HepG2 (cell line): ENCODE measurements around the gene UNC93A.

Experiments
- MYNN ChIP-seq: sonication (generic); formaldehyde crosslinking; IDR thresholded peaks from 2 replicates; pipeline ENCODE4 v1.4.0; 2020; ENCODE audit warnings: mild to moderate bottlenecking, low read depth, missing genetic modification reagents
- TF ChIP-seq, protein P1 (sequence below): sonication (generic); formaldehyde crosslinking; IDR thresholded peaks from 2 replicates; pipeline ENCODE4 v1.4.0; 2020; ENCODE audit warnings: missing genetic modification reagents
- TF ChIP-seq, protein P2 (sequence below): sonication (generic); formaldehyde crosslinking; IDR thresholded peaks from 2 replicates; pipeline ENCODE4 v1.5.0; 2020; ENCODE audit warnings: mild to moderate bottlenecking, missing genetic modification reagents, moderate library complexity
- TF ChIP-seq, protein P3 (sequence below): sonication (generic); formaldehyde crosslinking; IDR thresholded peaks from 2 replicates; pipeline ENCODE4 v1.4.0; 2020; ENCODE audit warnings: missing genetic modification reagents, mild to moderate bottlenecking, borderline replicate concordance
- TF ChIP-seq, protein P4 (sequence below): sonication (generic); formaldehyde crosslinking; IDR thresholded peaks from 2 replicates; pipeline ENCODE4 v1.4.0; 2020; ENCODE audit warnings: mild to moderate bottlenecking, missing genetic modification reagents
- TF ChIP-seq, protein P5 (sequence below): sonication (generic); formaldehyde crosslinking; IDR thresholded peaks from 2 replicates; pipeline ENCODE4 v1.8.0; 2022; ENCODE audit warnings: low read depth, missing genetic modification reagents

- TF ChIP-seq, protein P1, sequence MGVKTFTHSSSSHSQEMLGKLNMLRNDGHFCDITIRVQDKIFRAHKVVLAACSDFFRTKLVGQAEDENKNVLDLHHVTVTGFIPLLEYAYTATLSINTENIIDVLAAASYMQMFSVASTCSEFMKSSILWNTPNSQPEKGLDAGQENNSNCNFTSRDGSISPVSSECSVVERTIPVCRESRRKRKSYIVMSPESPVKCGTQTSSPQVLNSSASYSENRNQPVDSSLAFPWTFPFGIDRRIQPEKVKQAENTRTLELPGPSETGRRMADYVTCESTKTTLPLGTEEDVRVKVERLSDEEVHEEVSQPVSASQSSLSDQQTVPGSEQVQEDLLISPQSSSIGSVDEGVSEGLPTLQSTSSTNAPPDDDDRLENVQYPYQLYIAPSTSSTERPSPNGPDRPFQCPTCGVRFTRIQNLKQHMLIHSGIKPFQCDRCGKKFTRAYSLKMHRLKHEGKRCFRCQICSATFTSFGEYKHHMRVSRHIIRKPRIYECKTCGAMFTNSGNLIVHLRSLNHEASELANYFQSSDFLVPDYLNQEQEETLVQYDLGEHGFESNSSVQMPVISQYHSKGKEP (CRISPR knock-in tag): no peak
- TF ChIP-seq, protein P2, sequence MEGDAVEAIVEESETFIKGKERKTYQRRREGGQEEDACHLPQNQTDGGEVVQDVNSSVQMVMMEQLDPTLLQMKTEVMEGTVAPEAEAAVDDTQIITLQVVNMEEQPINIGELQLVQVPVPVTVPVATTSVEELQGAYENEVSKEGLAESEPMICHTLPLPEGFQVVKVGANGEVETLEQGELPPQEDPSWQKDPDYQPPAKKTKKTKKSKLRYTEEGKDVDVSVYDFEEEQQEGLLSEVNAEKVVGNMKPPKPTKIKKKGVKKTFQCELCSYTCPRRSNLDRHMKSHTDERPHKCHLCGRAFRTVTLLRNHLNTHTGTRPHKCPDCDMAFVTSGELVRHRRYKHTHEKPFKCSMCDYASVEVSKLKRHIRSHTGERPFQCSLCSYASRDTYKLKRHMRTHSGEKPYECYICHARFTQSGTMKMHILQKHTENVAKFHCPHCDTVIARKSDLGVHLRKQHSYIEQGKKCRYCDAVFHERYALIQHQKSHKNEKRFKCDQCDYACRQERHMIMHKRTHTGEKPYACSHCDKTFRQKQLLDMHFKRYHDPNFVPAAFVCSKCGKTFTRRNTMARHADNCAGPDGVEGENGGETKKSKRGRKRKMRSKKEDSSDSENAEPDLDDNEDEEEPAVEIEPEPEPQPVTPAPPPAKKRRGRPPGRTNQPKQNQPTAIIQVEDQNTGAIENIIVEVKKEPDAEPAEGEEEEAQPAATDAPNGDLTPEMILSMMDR (CRISPR knock-in tag): no peak
- TF ChIP-seq, protein P3, sequence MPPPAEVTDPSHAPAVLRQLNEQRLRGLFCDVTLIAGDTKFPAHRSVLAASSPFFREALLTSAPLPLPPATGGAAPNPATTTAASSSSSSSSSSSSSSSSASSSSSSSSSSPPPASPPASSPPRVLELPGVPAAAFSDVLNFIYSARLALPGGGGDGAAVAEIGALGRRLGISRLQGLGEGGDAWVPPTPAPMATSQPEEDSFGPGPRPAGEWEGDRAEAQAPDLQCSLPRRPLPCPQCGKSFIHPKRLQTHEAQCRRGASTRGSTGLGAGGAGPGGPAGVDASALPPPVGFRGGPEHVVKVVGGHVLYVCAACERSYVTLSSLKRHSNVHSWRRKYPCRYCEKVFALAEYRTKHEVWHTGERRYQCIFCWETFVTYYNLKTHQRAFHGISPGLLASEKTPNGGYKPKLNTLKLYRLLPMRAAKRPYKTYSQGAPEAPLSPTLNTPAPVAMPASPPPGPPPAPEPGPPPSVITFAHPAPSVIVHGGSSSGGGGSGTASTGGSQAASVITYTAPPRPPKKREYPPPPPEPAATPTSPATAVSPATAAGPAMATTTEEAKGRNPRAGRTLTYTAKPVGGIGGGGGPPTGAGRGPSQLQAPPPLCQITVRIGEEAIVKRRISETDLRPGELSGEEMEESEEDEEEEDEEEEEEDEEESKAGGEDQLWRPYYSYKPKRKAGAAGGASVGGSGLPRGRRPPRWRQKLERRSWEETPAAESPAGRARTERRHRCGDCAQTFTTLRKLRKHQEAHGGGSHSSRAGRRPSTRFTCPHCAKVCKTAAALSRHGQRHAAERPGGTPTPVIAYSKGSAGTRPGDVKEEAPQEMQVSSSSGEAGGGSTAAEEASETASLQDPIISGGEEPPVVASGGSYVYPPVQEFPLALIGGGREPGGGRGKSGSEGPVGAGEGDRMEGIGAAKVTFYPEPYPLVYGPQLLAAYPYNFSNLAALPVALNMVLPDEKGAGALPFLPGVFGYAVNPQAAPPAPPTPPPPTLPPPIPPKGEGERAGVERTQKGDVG (CRISPR knock-in tag): 0 out of 2 replicates have a peak, but pooled peaks have one; percentile 32
- TF ChIP-seq MYNN (CRISPR knock-in tag): no peak
- TF ChIP-seq, protein P4, sequence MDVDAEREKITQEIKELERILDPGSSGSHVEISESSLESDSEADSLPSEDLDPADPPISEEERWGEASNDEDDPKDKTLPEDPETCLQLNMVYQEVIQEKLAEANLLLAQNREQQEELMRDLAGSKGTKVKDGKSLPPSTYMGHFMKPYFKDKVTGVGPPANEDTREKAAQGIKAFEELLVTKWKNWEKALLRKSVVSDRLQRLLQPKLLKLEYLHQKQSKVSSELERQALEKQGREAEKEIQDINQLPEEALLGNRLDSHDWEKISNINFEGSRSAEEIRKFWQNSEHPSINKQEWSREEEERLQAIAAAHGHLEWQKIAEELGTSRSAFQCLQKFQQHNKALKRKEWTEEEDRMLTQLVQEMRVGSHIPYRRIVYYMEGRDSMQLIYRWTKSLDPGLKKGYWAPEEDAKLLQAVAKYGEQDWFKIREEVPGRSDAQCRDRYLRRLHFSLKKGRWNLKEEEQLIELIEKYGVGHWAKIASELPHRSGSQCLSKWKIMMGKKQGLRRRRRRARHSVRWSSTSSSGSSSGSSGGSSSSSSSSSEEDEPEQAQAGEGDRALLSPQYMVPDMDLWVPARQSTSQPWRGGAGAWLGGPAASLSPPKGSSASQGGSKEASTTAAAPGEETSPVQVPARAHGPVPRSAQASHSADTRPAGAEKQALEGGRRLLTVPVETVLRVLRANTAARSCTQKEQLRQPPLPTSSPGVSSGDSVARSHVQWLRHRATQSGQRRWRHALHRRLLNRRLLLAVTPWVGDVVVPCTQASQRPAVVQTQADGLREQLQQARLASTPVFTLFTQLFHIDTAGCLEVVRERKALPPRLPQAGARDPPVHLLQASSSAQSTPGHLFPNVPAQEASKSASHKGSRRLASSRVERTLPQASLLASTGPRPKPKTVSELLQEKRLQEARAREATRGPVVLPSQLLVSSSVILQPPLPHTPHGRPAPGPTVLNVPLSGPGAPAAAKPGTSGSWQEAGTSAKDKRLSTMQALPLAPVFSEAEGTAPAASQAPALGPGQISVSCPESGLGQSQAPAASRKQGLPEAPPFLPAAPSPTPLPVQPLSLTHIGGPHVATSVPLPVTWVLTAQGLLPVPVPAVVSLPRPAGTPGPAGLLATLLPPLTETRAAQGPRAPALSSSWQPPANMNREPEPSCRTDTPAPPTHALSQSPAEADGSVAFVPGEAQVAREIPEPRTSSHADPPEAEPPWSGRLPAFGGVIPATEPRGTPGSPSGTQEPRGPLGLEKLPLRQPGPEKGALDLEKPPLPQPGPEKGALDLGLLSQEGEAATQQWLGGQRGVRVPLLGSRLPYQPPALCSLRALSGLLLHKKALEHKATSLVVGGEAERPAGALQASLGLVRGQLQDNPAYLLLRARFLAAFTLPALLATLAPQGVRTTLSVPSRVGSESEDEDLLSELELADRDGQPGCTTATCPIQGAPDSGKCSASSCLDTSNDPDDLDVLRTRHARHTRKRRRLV: no peak
- TF ChIP-seq, protein P5, sequence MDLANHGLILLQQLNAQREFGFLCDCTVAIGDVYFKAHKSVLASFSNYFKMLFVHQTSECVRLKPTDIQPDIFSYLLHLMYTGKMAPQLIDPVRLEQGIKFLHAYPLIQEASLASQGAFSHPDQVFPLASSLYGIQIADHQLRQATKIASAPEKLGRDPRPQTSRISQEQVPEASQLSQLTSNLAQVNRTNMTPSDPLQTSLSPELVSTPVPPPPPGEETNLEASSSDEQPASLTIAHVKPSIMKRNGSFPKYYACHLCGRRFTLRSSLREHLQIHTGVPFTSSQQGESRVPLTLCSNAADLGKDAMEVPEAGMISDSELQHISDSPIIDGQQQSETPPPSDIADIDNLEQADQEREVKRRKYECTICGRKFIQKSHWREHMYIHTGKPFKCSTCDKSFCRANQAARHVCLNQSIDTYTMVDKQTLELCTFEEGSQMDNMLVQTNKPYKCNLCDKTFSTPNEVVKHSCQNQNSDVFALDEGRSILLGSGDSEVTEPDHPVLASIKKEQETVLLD (CRISPR knock-in tag): no peak
Measured at GRCh38 chr6:167270499-167271311, 20.4 kb upstream of the UNC93A start.
